Measurements from ENCODE around the gene RNF32. TPM values are rescaled to one million over a fixed set of nuclear protein-coding genes. Genes with fewer than 3 reads are reported as not detected.
"Not testable (repeated sequence)": the region's sequence is repeated elsewhere in the genome, so short reads cannot be mapped to it uniquely, and the experiment has no call there.

RNF32 gene
- total RNA-seq, 1 donor from 2014 or later = 0.38 TPM

DNA sequence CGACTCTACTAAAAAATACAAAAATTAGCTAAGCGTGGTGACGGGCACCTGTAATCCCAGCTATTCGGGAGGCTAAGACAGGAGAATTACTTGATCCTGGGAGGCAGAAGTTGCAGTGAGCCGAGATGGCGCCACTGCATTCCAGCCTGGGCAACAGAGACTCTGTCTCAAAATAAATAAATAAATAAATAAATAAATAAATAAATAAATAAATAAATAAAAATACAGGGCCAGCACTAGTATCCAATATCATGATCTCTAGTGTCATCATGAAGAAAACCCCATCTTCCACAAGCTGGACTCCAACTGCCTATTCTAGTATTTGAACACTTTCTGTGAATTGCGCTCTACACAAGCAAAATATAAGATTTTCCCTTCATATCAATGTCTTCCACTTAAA is 3.5 kb upstream of the RNF32 start:
- DNase-seq (ENCODE audit: low spot score); intact Hi-C loops (cut with DNase I): not testable (repeated sequence)

DNA sequence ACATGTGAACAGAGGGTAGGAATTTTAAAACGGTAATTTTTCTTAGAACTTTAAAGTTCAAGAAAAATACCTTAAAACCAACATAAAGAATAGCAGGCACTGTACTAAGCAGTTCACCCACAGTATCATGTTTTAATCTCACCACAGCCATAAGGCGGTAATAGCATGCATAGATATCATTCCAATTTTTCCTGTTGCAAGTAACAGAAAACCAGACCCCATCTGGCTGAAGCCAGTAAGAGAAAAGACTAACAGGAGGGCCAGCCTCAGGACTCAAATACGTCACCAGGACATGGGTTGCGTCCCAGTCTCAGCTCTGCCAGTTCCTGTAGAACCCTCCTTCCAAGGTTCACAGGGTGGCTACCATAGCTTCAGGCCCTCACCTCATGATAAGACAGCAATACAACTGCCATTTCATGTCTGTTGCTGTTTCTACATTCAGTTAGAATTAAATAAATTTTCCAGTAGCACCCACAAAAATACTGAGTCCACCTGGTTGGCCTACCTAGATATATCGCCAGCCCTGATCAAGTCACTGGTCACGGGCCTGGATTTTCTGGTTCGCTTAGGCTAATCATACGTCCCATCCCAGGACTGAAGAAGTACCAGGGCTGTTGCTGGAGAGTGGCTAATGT is 2.0 kb upstream of the RNF32 start:
- no peak for DNase-seq (ENCODE audit: low spot score)
- intact Hi-C loops (cut with DNase I) = no loop called here

DNA sequence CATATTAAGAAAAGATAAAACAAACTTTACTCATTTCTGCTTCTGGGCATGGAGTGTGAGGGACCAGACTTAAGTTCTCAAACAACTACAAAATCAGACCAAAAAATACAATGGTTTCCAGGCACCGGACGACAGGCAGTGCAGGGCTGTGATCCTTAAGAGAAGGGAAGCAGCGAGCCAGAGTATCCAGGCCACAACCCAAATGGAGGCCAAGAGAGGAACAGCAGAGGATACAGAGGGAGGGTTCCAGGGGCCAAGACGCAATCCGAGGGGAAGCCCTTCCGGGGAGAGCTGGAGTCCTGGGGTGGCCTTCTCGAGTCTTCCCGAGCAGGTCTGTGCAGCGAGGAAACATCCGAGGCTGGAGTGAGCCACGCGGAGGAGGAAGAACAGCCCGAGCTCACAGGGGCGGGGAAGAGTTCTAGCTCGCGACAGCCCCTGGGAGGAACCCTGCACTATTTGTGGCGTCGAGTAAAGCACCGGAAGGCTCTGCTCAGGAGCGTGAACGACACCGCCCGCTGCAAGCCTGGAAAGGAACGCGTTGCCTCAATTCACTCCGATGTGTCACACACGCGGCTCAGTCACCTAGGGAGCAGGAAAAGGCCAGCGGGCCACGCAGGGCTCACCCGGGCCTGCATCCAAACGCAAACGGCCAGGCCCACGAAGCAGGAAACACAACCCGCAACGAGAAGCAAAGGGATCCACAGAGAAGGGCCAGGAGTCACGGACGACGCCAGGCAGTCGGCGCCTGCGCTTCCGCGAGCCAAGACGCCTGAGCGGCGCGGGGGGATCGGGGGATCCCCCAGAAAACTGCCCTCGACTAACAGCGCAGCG is 933 bp upstream of the RNF32 start:
- DNase-seq (ENCODE audit: low spot score) = no peak
- intact Hi-C loops (cut with DNase I) = no loop called here

DNA sequence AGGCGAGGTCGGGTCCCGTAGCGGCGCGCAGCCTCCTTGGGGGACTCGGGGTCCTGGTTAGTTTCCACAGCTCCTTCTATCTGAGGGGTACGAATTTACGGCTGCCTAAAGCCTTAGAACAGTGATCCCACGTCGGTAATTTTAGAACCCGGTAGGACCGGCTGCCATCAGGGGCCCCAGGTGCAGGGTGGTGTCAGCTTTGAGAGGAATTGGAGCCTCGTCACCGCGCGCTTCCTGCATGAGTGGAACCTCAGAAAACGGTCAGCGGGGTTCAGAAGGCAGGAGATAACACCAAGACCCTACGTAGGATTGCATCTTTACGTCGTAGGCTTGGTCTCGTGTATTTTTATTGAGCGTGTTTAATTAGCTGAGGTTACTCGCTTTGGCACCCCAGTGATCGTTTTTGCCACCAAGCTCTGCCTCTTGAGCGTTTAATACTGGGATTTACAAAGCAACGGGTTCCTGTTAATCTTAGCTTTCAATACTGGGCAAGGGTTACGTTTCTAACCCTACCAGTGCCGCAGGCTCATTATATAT is 443 bp downstream of the RNF32 start:
- intact Hi-C loops (cut with DNase I) = no loop called here

GRCh38 chr7:156642306-156643045 is 1.9 kb downstream of the RNF32 start:
- intact Hi-C loops (cut with DNase I) = no loop called here
- DNase-seq (ENCODE audit: low spot score) = no peak

More for the DNA sequence above, 443 bp downstream of the RNF32 start:
- DNase-seq (ENCODE audit: low spot score) = no peak

DNA sequence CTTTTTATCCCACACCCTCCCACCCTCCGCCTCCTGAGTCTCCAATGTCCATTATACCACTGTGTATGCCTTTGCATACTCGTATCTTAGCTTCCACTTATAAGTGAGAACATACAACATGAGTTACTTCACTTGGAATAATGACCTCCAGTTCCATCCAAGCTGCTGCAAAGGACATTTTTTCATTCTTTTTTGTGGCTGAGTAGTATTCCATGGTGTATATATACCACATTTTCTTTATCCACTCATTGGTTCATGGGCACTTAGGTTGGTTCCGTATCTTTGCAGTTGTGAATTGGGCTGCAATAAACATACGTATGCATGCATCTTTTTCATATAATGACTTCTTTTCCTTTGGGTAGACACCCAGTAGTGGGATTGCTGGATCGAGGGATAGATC is 6.8 kb downstream of the RNF32 start:
- intact Hi-C loops (cut with DNase I) = not testable (repeated sequence)

GRCh38 chr7:156650042-156650441 is 9.5 kb downstream of the RNF32 start:
- intact Hi-C loops (cut with DNase I) = no loop called here
- no peak for DNase-seq (ENCODE audit: low spot score)

More for the DNA sequence above, 6.8 kb downstream of the RNF32 start:
- DNase-seq (ENCODE audit: low spot score) = not testable (repeated sequence)

GRCh38 chr7:156651474-156651873 is 10.9 kb downstream of the RNF32 start:
- DNase-seq (ENCODE audit: low spot score) = no peak
- intact Hi-C loops (cut with DNase I) = no loop called here

DNA sequence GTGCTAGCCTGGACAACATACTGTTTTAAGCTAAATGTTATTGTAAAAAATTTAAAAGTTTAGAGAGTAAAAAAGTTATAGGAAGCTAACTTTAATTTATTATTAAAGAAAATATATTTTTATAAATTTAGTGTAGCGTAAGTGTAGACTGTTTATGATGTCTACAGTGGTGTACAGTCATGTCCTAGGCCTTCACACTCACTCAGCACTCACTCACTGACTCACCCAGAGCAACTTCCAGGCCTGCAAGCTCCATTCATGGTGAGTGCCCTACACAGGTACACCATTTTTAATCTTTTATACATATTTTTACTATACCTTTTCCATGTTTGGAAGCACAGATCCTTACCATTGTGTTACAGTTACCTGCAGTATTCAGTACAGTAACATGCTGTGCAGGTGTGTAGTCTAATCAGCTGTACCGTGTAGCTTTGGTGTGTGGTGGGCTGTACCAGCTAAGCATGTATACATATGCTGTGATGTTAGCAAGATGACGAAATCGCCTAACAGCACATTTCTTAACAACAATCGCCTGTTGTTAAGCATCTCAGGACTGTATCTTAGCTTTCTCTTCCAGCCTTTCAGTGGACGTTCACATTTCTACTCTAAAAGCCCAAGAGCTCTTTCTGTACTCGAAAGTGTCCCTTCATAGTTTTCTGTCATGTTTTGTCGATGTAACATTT is 12.5 kb downstream of the RNF32 start:
- intact Hi-C loops (cut with DNase I) = no loop called here
- no peak for DNase-seq (ENCODE audit: low spot score)

DNA sequence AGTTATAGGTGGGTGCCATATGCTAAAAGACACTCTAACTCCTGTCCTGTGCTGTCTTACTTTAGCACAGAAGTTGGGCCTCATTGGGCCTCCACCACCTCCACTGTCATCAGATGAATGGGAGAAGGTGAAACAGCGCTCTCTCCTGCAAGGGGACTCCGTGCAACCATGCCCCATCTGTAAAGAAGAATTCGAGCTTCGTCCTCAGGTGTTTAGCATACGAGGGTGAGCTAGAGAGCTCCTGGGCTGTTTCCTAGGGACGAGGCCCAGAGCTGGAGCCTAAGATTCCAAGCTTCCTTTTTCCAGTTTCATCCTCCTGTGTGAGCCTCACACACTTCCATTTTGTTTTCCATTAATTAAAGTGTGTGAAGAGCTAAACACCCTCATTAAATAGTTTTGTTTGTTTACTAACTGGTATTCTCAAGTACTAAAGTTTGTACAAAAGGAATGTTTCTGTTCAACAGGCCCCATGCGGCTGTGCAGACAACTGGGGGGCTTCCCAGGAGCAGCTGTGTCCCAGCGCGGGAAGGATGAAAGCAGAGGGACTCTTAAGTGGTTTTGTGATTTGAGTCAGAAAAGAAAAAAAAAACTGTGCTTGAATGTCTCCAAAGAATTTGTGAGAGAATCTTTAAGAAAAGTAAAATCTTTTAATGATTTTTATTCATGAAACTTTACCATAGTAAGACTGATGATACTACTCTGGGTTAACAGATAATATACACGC is 14.1 kb downstream of the RNF32 start:
- no peak for DNase-seq (ENCODE audit: low spot score)
- intact Hi-C loops (cut with DNase I) = no loop called here

DNA sequence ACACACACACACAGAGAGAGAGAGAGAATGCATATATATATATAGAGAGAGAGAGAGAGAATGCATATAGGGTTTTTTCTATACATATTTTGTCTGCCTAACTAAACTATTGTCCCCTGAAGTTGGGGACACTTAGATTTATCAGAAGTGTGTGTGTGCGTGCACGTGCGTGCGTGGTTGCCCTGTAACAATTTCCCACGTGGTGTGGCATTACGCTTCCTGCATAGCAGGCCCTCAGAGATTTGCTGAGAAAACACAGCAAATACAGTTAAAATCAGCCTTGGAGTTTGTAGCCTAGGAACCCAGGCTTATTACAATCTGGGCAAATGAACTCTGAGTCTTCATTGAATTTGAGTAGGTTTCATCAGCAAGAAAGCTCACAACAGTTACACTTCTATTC is 14.7 kb downstream of the RNF32 start:
- intact Hi-C loops (cut with DNase I) = no loop called here

DNA sequence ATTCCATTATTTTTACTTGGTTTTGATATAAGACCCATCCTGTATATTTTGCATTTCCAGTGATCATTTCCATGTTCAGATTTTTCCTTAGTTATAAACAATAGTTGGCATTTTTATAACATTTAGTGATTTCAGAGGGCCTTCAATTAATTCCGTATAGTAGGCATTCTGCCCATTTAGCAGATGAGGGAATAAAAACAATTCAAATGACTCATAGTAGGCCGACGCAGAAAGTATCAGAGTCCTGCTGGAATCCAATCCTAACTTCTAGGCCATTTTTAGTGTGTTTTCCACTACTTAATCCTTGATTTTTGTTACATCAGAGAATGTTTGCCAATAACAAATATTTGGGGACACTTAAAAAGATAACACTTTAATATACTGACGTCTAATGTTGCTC is 15.4 kb downstream of the RNF32 start:
- intact Hi-C loops (cut with DNase I) = no loop called here
- no peak for DNase-seq (ENCODE audit: low spot score)

More for the DNA sequence above, 14.7 kb downstream of the RNF32 start:
- DNase-seq (ENCODE audit: low spot score) = no peak

- DNase-seq (ENCODE audit: low spot score) = no peak
- intact Hi-C loops (cut with DNase I) = no loop called here
These were observed 16.0 kb downstream of the RNF32 start for GRCh38 chr7:156656598-156656997.

- intact Hi-C loops (cut with DNase I) = no loop called here
- no peak for DNase-seq (ENCODE audit: low spot score)
These were observed 17.1 kb downstream of the RNF32 start for GRCh38 chr7:156657681-156658080.

- intact Hi-C loops (cut with DNase I) = no loop called here
- no peak for DNase-seq (ENCODE audit: low spot score)
These were observed 18.6 kb downstream of the RNF32 start for GRCh38 chr7:156659203-156659602.

DNA sequence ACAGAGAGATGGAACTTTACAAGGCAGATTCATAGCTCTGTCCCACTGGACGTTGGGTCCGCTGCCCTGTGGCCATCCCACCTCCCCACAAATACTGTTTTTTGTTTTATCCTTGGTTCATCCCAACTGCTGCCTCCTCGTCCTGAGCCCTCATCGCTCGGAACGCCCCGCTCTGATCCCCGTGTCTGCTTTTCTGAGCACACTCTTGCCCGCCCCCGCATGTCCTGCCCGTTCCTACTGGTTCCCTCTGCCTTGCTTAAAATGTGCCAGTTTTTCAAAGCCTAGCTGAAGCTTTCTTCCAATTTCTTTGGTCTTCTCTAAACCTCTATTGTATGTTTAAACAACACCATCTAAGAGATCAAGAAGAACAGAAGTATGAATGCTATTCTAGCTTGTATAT is 19.4 kb downstream of the RNF32 start:
- intact Hi-C loops (cut with DNase I) = no loop called here
- DNase-seq (ENCODE audit: low spot score) = no peak

DNA sequence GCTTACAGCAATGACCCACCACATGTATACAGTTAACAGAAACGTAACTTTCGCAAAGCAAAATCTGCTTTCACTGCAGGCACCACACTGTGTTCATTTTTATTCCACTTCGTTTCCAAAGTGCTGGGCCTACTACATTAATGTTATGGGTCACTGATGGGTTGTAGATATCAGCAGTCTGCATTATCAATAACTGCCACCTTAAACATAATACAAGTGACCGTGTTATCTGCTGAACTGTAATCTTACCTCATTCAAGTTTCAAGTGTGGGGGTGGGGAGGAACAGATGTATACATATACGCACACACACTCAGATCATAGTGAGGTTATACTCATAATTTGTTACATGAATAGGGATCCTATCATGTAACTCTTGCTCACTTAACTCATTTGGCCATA is 21.1 kb downstream of the RNF32 start:
- no peak for DNase-seq (ENCODE audit: low spot score)
- intact Hi-C loops (cut with DNase I) = no loop called here

- intact Hi-C loops (cut with DNase I) = no loop called here
- DNase-seq (ENCODE audit: low spot score) = no peak
These were observed 21.7 kb downstream of the RNF32 start for GRCh38 chr7:156662277-156662676.

GRCh38 chr7:156665101-156665500 is 24.5 kb downstream of the RNF32 start:
- no peak for DNase-seq (ENCODE audit: low spot score)

More at GRCh38 chr7:156665101-156665500, 24.5 kb downstream of the RNF32 start:
- intact Hi-C loops (cut with DNase I) = no loop called here
